HG02642 (cell line): ENCODE data around the gene STAB1.

Experiments used
- ATAC-seq: cut with Tn5 transposase; IDR thresholded peaks from one replicate; pipeline ENCODE4 v1.9.1; 2021; ENCODE audit warnings: mild to moderate bottlenecking; ENCODE audit not compliant: unreplicated experiment, poor library complexity

Gene STAB1, protein sequence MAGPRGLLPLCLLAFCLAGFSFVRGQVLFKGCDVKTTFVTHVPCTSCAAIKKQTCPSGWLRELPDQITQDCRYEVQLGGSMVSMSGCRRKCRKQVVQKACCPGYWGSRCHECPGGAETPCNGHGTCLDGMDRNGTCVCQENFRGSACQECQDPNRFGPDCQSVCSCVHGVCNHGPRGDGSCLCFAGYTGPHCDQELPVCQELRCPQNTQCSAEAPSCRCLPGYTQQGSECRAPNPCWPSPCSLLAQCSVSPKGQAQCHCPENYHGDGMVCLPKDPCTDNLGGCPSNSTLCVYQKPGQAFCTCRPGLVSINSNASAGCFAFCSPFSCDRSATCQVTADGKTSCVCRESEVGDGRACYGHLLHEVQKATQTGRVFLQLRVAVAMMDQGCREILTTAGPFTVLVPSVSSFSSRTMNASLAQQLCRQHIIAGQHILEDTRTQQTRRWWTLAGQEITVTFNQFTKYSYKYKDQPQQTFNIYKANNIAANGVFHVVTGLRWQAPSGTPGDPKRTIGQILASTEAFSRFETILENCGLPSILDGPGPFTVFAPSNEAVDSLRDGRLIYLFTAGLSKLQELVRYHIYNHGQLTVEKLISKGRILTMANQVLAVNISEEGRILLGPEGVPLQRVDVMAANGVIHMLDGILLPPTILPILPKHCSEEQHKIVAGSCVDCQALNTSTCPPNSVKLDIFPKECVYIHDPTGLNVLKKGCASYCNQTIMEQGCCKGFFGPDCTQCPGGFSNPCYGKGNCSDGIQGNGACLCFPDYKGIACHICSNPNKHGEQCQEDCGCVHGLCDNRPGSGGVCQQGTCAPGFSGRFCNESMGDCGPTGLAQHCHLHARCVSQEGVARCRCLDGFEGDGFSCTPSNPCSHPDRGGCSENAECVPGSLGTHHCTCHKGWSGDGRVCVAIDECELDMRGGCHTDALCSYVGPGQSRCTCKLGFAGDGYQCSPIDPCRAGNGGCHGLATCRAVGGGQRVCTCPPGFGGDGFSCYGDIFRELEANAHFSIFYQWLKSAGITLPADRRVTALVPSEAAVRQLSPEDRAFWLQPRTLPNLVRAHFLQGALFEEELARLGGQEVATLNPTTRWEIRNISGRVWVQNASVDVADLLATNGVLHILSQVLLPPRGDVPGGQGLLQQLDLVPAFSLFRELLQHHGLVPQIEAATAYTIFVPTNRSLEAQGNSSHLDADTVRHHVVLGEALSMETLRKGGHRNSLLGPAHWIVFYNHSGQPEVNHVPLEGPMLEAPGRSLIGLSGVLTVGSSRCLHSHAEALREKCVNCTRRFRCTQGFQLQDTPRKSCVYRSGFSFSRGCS (N-terminal part only)

GRCh38 chr3:52494886-52495495 lies at the start of gene STAB1:
Gene STAB1 (plus strand): TSS chr3:52495338. CDS start chr3:52495414, 76 bp downstream.
- no peak for ATAC-seq

GRCh38 chr3:52446042-52446441 lies 49.1 kb upstream of the STAB1 start:
- no peak for ATAC-seq

GRCh38 chr3:52446631-52447511 lies 48.3 kb upstream of the STAB1 start:
- no peak for ATAC-seq

- ATAC-seq: no peak
Measured at GRCh38 chr3:52447512-52448355, 47.4 kb upstream of the STAB1 start.

- no peak for ATAC-seq
Measured at GRCh38 chr3:52450489-52451236, 44.5 kb upstream of the STAB1 start.

DNA sequence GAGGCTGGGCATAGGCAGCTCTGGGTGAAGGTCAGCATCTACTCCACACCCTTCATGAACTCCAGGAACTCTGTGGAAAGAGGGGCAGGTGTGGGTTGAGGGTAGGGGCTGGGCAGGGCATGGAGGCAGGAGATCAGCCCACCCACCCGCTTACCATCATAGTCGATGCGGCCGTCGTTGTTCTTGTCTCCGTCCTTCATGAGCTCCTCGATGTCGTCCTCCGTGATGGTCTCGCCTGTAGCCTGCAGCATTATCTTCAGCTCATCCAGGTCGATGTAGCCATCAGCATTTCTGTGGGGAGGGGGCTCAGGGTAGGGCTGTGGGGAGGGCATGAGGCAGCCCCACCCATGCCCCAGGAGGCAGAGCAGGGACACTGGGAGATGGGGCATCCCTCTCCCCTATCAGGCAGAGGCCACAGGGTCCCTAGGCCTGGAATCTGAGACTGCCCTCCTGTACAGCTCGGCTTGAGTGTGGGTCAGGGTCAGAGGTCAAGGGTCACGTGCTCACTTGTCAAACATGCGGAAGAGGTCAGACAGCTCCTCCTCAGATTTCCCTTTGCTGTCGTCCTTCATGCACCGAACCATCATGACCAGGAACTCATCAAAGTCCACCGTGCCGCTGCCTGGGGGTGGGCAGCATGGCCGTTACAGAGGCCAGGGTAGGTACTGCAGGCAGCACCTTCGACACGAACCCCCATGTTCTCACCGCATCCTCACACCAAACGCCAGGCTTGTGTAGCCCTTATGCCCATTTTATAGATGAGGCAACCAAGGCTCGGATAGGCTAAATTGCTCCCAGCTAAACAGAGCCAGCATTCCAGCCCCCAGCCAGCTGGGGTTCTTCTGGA lies 43.7 kb upstream of the STAB1 start:
- ATAC-seq: no peak

- no peak for ATAC-seq
Measured at GRCh38 chr3:52452126-52452525, 43.0 kb upstream of the STAB1 start.

- no peak for ATAC-seq
Measured at GRCh38 chr3:52452570-52453221, 42.4 kb upstream of the STAB1 start.

DNA sequence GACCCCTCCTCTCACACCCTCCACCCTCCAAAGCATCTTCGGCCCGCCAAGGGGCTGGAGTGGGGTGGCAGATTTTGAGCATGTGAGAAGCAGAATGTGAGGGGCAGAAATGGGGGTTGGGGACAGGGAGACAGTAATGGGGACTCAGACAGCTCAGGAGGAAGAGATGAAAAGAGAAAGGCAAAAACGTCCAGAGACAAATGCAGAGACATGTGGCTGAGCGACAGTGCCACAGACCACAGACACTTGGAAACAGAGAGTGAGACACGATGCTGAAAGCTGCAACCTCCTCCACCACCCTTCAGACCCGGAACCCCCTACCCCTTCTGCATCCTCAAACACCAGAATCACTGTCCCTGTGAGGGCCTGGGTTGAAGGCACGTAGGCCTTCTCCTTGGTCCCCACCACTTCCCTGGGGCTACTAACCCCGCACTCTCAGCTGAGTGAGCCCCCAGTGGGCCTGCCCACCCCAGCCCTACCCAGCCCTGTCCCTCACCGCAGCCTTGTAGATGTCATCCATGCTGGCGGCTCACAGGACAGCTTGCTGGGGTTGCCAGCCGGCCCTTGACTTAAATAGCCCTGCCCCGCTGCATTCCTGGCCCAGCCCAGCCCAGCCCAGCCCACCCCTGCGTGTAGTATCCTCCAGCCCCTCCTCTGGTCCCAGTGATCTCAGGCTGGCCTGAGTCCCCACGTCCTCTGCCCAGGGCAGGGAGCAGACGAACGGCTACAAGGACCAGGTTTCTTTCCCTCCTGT lies 41.5 kb upstream of the STAB1 start, which contains the start of gene TNNC1:
TSS of gene TNNC1 (minus strand) at position 546 of the 754 bp plus-strand sequence. CDS start at position 520, 26 bp downstream.
- ATAC-seq: no peak

DNA sequence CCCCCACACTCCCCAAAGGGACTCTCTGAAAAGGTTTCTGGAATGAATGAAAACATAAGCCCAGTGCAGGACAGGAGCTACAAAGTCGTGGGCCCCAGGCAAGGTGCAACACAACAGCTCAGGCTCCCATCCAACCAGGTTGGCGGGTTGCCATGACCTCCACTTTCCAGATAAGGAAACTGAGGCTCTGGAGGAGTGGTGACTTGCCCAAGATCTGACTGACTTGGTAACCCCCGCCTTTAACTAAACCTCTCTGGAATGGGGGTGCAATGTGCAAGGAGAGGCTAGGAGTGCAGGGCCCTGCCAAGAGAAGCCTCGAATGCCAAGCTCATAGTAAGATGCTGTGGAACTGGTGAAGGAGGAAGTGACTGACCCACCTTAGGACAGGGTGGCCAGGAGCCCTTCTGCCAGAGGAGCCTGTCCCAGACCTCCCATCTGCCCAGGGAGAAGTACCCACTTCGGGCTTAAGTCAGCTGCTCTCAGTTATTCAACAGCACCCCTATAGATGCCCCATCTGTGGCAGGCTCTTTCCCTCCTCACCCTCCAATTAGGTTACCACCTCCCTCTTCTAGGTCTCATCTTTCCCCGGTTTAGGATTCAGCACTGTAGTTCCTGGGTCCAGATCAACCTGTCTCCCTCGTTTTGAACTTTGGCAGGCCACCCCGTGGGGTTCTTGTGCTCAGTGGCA lies 40.7 kb upstream of the STAB1 start:
- ATAC-seq: no peak

DNA sequence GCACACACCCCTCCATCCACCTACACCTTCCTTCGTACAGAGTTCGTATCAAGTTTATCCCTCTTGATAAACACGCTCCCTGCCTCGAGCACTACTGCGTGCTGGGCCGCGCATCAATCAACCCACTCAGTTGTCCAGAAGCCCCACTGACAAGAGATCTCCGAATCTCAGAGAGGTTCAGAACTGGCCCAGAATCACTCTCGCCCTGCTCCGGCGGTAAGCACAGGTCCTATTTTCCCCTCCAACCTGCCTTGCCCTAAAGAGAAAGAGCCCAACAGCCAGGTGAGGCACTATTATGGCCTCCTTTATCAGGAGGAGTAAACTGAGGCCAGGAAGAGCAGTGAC lies 40.2 kb upstream of the STAB1 start:
- no peak for ATAC-seq

- ATAC-seq: peak; percentile 87
Measured at GRCh38 chr3:52455283-52456168, 39.6 kb upstream of the STAB1 start, which contains the start of gene NISCH. Gene NISCH (plus strand): TSS chr3:52455604. CDS start chr3:52455642, 38 bp downstream.

DNA sequence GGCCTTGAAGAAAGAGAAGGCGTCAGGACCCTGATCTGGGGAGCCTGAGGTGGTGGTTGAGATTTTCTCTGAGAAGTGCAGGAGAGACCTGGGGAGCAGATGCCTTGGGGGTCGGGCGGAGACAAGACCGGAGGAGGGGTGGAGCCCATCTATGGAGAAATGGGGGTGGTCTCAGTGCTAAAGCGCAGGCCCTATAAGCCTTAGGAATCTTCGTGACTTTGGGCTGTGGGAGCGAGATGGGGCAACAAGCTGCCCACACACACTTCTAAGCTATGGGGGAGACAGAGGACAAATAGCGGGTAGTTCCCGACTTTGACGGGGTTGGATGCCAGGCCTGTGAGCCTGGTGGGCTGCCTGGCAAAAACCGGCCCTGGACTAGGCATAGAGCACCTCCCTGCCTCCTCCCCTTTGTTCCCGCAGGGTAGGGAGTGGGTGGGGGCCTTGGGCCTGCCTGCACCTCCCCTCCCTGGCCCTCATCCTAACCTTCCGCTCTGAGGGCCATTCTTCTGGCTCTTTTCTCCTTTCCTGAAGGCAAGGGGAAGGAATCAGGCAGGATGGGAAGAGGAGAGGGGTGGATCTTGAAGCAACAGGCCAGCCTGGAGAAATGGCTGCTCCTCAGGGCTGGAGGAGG lies 38.9 kb upstream of the STAB1 start:
- ATAC-seq: no peak
